ENCODE measurements around the gene VAX1. TPM values are rescaled to one million over a fixed set of nuclear protein-coding genes. Genes with fewer than 3 reads are reported as not detected.
A peak's percentile ranks its signal among the peaks of the same experiment; 100 is the strongest.
"Not testable (repeated sequence)": the region's sequence is repeated elsewhere in the genome, so short reads cannot be mapped to it uniquely, and the experiment has no call there.

VAX1 gene
- total RNA-seq, 1 experiment from 2014 or later = 0.04 TPM

DNA sequence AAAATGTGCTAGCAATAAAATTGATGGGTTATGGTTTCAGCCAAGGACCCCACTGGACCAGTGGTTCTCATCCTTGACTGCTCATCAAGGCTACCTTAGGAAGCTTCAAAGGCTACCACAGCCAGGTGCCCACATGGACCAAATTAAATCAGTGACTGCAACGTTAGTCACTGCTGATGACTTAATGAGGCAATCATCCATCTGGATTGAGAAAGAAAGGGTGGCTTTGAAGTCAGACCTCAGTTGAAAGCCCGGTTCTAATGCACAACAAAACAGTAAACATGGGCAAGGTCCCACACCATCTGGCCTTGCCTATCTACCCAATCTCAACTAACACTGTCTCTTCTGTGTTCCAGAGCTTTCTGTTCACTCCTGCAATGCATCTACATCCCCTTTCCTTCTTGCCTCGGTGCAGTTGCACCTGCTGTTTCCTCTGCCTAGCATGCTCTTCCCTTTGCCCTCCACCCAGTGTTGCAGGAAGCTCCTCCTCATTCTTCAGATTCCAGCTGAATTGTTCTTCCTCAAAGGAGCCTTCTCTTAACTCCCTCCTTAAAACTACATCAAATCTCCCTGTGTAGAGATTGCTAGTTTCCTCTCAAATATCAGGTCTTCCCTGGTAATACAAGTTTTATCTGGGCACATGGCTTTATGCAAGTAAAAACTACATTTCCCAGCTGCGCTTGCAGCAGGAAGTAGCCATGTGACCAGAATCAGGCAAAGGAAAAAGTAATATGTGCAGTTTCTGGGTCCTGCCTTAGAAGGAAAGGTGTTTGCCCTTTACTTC, 49.0 kb upstream of the VAX1 start (continued):
- TF ChIP-seq, protein P1, sequence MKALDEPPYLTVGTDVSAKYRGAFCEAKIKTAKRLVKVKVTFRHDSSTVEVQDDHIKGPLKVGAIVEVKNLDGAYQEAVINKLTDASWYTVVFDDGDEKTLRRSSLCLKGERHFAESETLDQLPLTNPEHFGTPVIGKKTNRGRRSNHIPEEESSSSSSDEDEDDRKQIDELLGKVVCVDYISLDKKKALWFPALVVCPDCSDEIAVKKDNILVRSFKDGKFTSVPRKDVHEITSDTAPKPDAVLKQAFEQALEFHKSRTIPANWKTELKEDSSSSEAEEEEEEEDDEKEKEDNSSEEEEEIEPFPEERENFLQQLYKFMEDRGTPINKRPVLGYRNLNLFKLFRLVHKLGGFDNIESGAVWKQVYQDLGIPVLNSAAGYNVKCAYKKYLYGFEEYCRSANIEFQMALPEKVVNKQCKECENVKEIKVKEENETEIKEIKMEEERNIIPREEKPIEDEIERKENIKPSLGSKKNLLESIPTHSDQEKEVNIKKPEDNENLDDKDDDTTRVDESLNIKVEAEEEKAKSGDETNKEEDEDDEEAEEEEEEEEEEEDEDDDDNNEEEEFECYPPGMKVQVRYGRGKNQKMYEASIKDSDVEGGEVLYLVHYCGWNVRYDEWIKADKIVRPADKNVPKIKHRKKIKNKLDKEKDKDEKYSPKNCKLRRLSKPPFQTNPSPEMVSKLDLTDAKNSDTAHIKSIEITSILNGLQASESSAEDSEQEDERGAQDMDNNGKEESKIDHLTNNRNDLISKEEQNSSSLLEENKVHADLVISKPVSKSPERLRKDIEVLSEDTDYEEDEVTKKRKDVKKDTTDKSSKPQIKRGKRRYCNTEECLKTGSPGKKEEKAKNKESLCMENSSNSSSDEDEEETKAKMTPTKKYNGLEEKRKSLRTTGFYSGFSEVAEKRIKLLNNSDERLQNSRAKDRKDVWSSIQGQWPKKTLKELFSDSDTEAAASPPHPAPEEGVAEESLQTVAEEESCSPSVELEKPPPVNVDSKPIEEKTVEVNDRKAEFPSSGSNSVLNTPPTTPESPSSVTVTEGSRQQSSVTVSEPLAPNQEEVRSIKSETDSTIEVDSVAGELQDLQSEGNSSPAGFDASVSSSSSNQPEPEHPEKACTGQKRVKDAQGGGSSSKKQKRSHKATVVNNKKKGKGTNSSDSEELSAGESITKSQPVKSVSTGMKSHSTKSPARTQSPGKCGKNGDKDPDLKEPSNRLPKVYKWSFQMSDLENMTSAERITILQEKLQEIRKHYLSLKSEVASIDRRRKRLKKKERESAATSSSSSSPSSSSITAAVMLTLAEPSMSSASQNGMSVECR (CRISPR knock-in tag; IDR thresholded peaks at IDR 0.05; ENCODE audit: borderline replicate concordance) = no peak
- peak; percentile 89 for TF ChIP-seq GABPB1 (CRISPR knock-in tag; IDR thresholded peaks at IDR 0.05)
- TF ChIP-seq, protein P2, sequence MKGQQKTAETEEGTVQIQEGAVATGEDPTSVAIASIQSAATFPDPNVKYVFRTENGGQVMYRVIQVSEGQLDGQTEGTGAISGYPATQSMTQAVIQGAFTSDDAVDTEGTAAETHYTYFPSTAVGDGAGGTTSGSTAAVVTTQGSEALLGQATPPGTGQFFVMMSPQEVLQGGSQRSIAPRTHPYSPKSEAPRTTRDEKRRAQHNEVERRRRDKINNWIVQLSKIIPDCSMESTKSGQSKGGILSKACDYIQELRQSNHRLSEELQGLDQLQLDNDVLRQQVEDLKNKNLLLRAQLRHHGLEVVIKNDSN (CRISPR knock-in tag; IDR thresholded peaks at IDR 0.05) = peak; percentile 93
- no peak for TF ChIP-seq MXD4 (CRISPR knock-in tag; IDR thresholded peaks at IDR 0.05; ENCODE audit: borderline replicate concordance)
- no peak for TF ChIP-seq ATF1 (CRISPR knock-in tag; IDR thresholded peaks at IDR 0.05)
- no peak for TF ChIP-seq GRHL2 (CRISPR knock-in tag; IDR thresholded peaks at IDR 0.05; ENCODE audit: insufficient replicate concordance, severe bottlenecking)
- no peak for TF ChIP-seq CREM (CRISPR knock-in tag; IDR thresholded peaks at IDR 0.05)
- TF ChIP-seq ZNF423 (CRISPR knock-in tag; IDR thresholded peaks at IDR 0.05) = no peak
- TF ChIP-seq, protein P3, sequence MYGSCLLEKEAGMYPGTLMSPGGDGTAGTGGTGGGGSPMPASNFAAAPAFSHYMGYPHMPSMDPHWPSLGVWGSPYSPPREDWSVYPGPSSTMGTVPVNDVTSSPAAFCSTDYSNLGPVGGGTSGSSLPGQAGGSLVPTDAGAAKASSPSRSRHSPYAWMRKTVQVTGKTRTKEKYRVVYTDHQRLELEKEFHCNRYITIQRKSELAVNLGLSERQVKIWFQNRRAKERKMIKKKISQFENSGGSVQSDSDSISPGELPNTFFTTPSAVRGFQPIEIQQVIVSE (CRISPR knock-in tag; IDR thresholded peaks at IDR 0.05; ENCODE audit: borderline replicate concordance) = no peak

DNA sequence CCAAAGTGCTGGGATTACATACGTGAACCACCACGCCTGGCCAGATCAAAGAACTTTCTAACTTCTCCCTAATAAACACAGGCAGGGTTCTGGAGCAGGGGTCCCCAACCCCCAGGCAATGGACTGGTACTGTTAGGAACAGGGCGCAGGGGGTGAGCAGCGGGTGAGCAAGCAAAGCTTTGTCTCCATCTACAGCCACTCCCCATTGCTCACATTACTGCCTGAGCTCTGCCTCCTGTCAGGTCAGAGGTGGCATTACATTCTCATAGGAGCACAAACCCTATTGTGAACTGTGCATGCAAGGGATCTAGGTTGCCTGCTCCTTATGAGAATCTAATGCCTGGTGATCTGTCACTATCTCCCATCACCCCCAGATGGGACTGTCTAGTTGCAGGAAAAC, 47.7 kb upstream of the VAX1 start:
- H3K36me3 Mint-ChIP-seq; DNase-seq (ENCODE audit: low spot score); H3K4me3 Mint-ChIP-seq; POLR2A ChIA-PET; H3K4me1 Mint-ChIP-seq; H3K27ac Mint-ChIP-seq: not testable (repeated sequence)
- Mint-ChIP-seq H3K9me3 (peaks cover 23% of the 10 kb centered on the region), H3K27me3 (ENCODE audit: low read depth) (peaks cover 27% of the 10 kb centered on the region)
- ATAC-seq = peak; percentile 74
- CTCF ChIA-PET = interaction anchor here (0.9 to 2.6 kb wide), 5 partner anchors 10 to 504 kb away, joined by 3 to 25 read pairs (median 5); no protein-coding TSS in a partner anchor

DNA sequence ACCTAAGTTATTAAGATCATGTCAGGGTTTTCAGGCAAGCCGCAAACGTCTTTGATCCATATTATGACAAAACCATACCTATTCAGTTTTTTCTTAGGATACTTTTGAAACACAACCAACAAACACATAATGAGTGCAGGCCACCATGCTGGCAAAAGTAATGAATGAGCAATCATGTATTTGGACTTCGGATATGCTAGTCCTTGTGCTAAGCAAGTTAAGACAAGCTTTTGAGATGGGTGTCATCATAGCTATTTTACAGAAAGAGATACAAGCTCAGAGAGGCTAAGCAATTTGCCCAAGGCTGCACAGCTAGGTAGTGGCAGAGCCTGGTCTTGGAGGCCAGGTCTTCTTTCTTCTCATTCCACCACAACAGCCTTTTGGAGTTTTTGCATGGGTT, 46.8 kb upstream of the VAX1 start:
- Mint-ChIP-seq H3K9me3 (peaks cover 22% of the 10 kb centered on the region), H3K36me3 (peaks cover 7% of the 10 kb centered on the region), H3K4me3 (no peak overlapping the region), H3K27me3 (ENCODE audit: low read depth) (peaks cover 36% of the 10 kb centered on the region), H3K27ac (no peak overlapping the region), H3K4me1 (peaks cover 5% of the 10 kb centered on the region)
- DNase-seq (ENCODE audit: low spot score) = no peak
- ChIA-PET CTCF (no interaction called here), POLR2A (no interaction called here)
- TF ChIP-seq GTF2I (CRISPR knock-in tag; conservative IDR thresholded peaks at IDR 0.05) = no peak
- TF ChIP-seq EMX1 (CRISPR knock-in tag; IDR thresholded peaks at IDR 0.05) = no peak
- TF ChIP-seq, protein P4, sequence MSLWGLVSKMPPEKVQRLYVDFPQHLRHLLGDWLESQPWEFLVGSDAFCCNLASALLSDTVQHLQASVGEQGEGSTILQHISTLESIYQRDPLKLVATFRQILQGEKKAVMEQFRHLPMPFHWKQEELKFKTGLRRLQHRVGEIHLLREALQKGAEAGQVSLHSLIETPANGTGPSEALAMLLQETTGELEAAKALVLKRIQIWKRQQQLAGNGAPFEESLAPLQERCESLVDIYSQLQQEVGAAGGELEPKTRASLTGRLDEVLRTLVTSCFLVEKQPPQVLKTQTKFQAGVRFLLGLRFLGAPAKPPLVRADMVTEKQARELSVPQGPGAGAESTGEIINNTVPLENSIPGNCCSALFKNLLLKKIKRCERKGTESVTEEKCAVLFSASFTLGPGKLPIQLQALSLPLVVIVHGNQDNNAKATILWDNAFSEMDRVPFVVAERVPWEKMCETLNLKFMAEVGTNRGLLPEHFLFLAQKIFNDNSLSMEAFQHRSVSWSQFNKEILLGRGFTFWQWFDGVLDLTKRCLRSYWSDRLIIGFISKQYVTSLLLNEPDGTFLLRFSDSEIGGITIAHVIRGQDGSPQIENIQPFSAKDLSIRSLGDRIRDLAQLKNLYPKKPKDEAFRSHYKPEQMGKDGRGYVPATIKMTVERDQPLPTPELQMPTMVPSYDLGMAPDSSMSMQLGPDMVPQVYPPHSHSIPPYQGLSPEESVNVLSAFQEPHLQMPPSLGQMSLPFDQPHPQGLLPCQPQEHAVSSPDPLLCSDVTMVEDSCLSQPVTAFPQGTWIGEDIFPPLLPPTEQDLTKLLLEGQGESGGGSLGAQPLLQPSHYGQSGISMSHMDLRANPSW (CRISPR knock-in tag; conservative IDR thresholded peaks at IDR 0.05; ENCODE audit: low read depth) = no peak
- ATAC-seq = no peak

Measured in WTC11 (cell line).